Stomach (tissue), 9 donors: ENCODE results near the gene NOXA1. TPM values are rescaled to one million over a fixed set of nuclear protein-coding genes. Genes with fewer than 3 reads are reported as not detected.

ENCODE experiments used
- DNase-seq, 2 donors: peaks; one replicate each; pipeline versions ENCODE4 v3.0.0 to v3.0.0-alpha.2; 2013 to 2019
- H3K27ac ChIP-seq, 5 donors: fragments of 200-600 bp in 4 of 5; sonication (generic) in 4 of 5; one replicate each; pipeline ENCODE4 v1.5.1; 2013 to 2019; ENCODE audit warnings: mild to moderate bottlenecking in 1 of 5, moderate library complexity in 1 of 5
- H3K27me3 ChIP-seq, 3 donors: fragments of 200-600 bp; sonication (generic); one replicate each; pipeline ENCODE4 v1.5.1; 2017 to 2019; ENCODE audit warnings: mixed run types in 1 of 3
- H3K36me3 ChIP-seq, 4 donors: fragments of 200-600 bp; sonication (generic); 1 replicate in 3 of 4; 2 replicates in 1 of 4; pipeline ENCODE4 v1.5.1; 2016 to 2019
- H3K4me1 ChIP-seq, 4 donors: fragments of 200-600 bp; sonication (generic); one replicate each; pipeline ENCODE4 v1.5.1; 2016 to 2019
- H3K4me3 ChIP-seq, 4 donors: fragments of 200-600 bp; sonication (generic) in 3 of 4; one replicate each; pipeline ENCODE4 v1.5.1; 2016 to 2019; ENCODE audit warnings: mild to moderate bottlenecking in 1 of 4
- H3K9me3 ChIP-seq, 4 donors: fragments of 200-600 bp; sonication (generic); one replicate each; pipeline ENCODE4 v1.5.1; 2016 to 2019
- EP300 ChIP-seq: sonication (generic); formaldehyde crosslinking; IDR thresholded peaks from one replicate; pipeline ENCODE4 v1.6.1; 2017; ENCODE audit warnings: antibody characterized with exemption
- POLR2A ChIP-seq, 4 donors: fragments of 450-650 bp; IDR thresholded peaks; one replicate each; pipeline ENCODE4 v1.6.1; 2016; ENCODE audit warnings: antibody characterized with exemption in 4 of 4, control low read depth in 2 of 4, mild to moderate bottlenecking in 1 of 4, moderate library complexity in 1 of 4
- POLR2AphosphoS5 ChIP-seq, 3 donors: sonication (generic); formaldehyde crosslinking; IDR thresholded peaks; one replicate each; pipeline ENCODE4 v1.6.1; 2016; ENCODE audit warnings: antibody characterized with exemption in 3 of 3
- WGBS, 5 donors: extraction: QIAGEN DNeasy Blood & Tissue Kit in 3 of 5; methylation state at CpG; one replicate each; pipeline versions ENCODE4 v1.1.5 to v1.1.7; 2013 to 2018; 5-methylcytosine and 5-hydroxymethylcytosine counted together
- intact Hi-C: fragments of 100-400 bp; cut with DNase I; formaldehyde crosslinking; loops from one replicate; pipeline ENCODE4 v1.15.1; 2023; ENCODE audit warnings: low total_unique reads
- polyA plus RNA-seq, 3 donors: library from polyadenylated mRNA; stranded (reverse); fragments of 200-250 nt; gene quantifications; one replicate each; pipeline ENCODE4 v1.2.3, GENCODE V29; 2013
- total RNA-seq, 5 donors: library from RNA; depleted of rRNA; stranded (reverse); fragments of >200 nt; gene quantifications; one replicate each; pipeline versions ENCODE4 v1.1.0 to v1.2.3, GENCODE V29; 2014 to 2016
- TF ChIP-seq, protein P1 (sequence below), 7 experiments: fragments of 450-650 bp in 4 of 7; fragments of 200-600 bp in 3 of 7; sonication (generic) in 3 of 7; IDR thresholded peaks; one replicate each; pipeline ENCODE4 v1.5.1; 2016 to 2019; ENCODE audit warnings: antibody characterized with exemption in 7 of 7, control low read depth in 2 of 7, mild to moderate bottlenecking in 1 of 7
- donor health status: healthy with polysubstance abuse.
- donor health status: Bipolar disorder and iron deficiency.
- donor health status: healthy.

NOXA1 gene
- total and polyA plus RNA-seq, 8 donors: 3.5 to 43.2 (median 14.7) TPM

DNA sequence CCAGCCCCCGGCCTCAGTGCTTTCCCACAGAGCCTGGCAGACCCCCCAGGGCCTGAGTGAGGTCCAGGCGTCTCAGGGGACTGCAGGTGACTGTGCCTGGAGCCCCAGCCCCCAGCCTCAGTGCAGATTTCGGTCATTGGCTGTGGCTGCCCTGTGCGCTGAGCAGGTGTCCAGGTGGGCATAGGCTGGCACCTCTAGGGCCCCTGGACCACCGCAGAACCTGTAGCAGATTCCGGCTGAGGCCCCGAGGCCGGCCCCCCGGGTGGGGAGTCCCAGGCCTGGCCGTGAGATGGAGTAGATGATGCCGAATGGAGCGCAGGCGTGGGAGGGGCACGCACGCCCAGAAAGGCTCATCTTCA, 12.3 kb upstream of the NOXA1 start:
- TF ChIP-seq, protein P1, sequence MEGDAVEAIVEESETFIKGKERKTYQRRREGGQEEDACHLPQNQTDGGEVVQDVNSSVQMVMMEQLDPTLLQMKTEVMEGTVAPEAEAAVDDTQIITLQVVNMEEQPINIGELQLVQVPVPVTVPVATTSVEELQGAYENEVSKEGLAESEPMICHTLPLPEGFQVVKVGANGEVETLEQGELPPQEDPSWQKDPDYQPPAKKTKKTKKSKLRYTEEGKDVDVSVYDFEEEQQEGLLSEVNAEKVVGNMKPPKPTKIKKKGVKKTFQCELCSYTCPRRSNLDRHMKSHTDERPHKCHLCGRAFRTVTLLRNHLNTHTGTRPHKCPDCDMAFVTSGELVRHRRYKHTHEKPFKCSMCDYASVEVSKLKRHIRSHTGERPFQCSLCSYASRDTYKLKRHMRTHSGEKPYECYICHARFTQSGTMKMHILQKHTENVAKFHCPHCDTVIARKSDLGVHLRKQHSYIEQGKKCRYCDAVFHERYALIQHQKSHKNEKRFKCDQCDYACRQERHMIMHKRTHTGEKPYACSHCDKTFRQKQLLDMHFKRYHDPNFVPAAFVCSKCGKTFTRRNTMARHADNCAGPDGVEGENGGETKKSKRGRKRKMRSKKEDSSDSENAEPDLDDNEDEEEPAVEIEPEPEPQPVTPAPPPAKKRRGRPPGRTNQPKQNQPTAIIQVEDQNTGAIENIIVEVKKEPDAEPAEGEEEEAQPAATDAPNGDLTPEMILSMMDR (IDR thresholded peaks at IDR 0.05): no peak
- TF ChIP-seq POLR2A (IDR thresholded peaks at IDR 0.05) (no peak), POLR2AphosphoS5 (IDR thresholded peaks at IDR 0.05) (no peak), EP300 (no peak)
- no peak for DNase-seq
- H3K4me3 ChIP-seq: peak overlapping the region in 1 of 4 donors; percentile 31

GRCh38 chr9:137411260-137411644, 11.9 kb upstream of the NOXA1 start:
- H3K4me3 ChIP-seq: peak overlapping the region in 2 of 4 donors; percentile 10 to 31
- intact Hi-C loops: no loop called here
- H3K36me3 ChIP-seq: no peaks in the 10 kb centered on the region
- no peak for TF ChIP-seq POLR2A (IDR thresholded peaks at IDR 0.05)
- no peak for TF ChIP-seq EP300
- TF ChIP-seq, protein P1 (IDR thresholded peaks at IDR 0.05): no peak
- TF ChIP-seq POLR2AphosphoS5 (IDR thresholded peaks at IDR 0.05): no peak
- WGBS, 5 donors: 17 to 37% (median 26%) methylated on average over 11 to 17 of the region's 17 CpGs; no CpG with 5 or more reads in 1 of the 5 donors
- peaks cover 27 to 55% (median 51%) of the 10 kb centered on the region in 4 donors for H3K4me1 ChIP-seq
- peak overlapping the region; percentile 45 to 88 (median 76) for H3K27ac ChIP-seq
- no peaks in the 10 kb centered on the region for H3K9me3 ChIP-seq
- H3K27me3 ChIP-seq: peaks cover 0 to 19% (median 5%) of the 10 kb centered on the region in 3 donors
- DNase-seq: no peak

More for the DNA sequence above, 12.3 kb upstream of the NOXA1 start:
- Histone ChIP-seq H3K27ac (peak overlapping the region in 4 of 5 donors; percentile 15 to 88 (median 64)), H3K4me1 (peaks cover 29 to 59% (median 54%) of the 10 kb centered on the region in 4 donors), H3K9me3 (no peaks in the 10 kb centered on the region), H3K36me3 (no peaks in the 10 kb centered on the region), H3K27me3 (peaks cover 0 to 19% (median 5%) of the 10 kb centered on the region in 3 donors)
- intact Hi-C loops: no loop called here
- WGBS, 5 donors: 77 to 90% (median 87%) methylated on average over 5 to 15 of the region's 15 CpGs

DNA sequence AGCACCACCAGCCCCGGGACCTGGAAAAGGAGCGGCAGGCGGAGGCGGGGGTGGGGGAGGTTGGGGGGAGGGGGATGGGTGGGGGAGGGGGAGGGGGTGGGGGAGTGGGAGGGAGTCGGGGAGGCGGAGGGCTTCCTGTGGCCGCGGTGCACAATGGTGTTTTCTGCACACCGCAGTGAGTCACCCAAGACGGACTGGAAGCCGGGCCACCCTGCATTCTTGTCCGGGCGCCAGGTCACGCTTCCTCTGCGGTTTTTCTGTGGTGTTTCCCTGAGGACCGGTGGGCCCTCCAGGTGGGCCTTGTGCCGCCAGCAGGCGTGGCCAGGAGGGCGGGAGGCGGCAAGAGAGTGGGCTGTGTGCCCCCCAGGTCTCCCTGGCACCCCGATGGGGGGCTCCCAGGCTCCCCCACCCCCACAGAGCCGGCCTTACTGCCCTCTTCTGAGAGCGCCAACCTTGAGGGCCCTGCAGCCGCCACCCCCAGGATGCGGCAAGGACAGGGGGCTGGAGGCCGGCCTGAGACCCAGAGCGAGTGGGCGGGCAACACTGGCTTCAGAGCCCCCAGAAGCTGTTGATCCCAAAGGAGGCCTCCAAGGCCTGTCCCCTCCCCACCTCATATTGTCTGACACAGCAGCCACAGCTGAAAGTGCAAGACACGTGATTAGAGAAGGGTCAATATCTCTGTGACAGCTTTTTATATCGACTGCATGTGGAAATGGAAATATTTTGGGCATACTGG, 11.4 kb upstream of the NOXA1 start:
- Histone ChIP-seq H3K4me3 (peak overlapping the region in 2 of 4 donors; percentile 10 to 31), H3K36me3 (peaks cover 0 to under 1% (median 0%) of the 10 kb centered on the region in 4 donors), H3K9me3 (no peaks in the 10 kb centered on the region), H3K4me1 (peaks cover 22 to 50% (median 48%) of the 10 kb centered on the region in 4 donors), H3K27ac (peak overlapping the region; percentile 45 to 88 (median 78)), H3K27me3 (peaks cover 0 to 14% (median 5%) of the 10 kb centered on the region in 3 donors)
- DNase-seq: peak; percentile 85 to 91
- WGBS, 5 donors: 11 to 27% (median 20%) methylated on average over 18 to 30 of the region's 30 CpGs
- intact Hi-C loops: no loop called here
- TF ChIP-seq, protein P1 (IDR thresholded peaks at IDR 0.05): no peak
- peak in 2 of 3 donors; percentile 17 to 62 for TF ChIP-seq POLR2AphosphoS5 (IDR thresholded peaks at IDR 0.05)

DNA sequence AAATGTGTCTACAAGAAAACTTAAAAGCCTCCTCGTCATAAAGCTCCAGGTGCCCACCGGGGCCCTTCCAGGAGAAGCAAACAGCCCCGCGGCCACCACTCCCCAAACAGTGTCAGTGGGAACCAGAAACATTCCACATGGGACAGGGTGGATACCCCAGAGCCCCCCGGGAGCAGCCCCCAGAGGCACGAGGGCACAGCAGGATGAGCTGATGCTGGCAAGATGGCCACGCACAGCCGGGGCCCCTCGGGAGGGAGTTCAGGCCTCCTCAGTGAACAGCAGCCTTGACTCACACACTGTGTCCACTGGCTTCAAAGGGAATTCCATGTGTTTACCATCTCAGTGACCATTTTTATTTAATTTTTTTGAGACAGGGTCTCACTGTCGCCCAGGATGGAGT, 10.8 kb upstream of the NOXA1 start:
- H3K9me3 ChIP-seq: no peaks in the 10 kb centered on the region
- H3K4me1 ChIP-seq: peaks cover 16 to 50% (median 41%) of the 10 kb centered on the region in 4 donors
- peak overlapping the region in 4 of 5 donors; percentile 76 to 88 (median 82) for H3K27ac ChIP-seq
- TF ChIP-seq, protein P1 (IDR thresholded peaks at IDR 0.05): no peak
- TF ChIP-seq EP300 (no peak), POLR2AphosphoS5 (IDR thresholded peaks at IDR 0.05) (no peak), POLR2A (IDR thresholded peaks at IDR 0.05) (no peak)
- 74 to 82% (median 79%) methylated on average over 9 to 10 of the region's 10 CpGs for WGBS, 5 donors
- H3K4me3 ChIP-seq: no peak overlapping the region
- H3K36me3 ChIP-seq: peaks cover 0 to 6% (median 2%) of the 10 kb centered on the region in 4 donors
- H3K27me3 ChIP-seq: peaks cover 0 to 8% (median 0%) of the 10 kb centered on the region in 3 donors
- no peak for DNase-seq
- intact Hi-C loops: no loop called here
